ENCODE results near the gene AGA.

The AGA gene

DNA sequence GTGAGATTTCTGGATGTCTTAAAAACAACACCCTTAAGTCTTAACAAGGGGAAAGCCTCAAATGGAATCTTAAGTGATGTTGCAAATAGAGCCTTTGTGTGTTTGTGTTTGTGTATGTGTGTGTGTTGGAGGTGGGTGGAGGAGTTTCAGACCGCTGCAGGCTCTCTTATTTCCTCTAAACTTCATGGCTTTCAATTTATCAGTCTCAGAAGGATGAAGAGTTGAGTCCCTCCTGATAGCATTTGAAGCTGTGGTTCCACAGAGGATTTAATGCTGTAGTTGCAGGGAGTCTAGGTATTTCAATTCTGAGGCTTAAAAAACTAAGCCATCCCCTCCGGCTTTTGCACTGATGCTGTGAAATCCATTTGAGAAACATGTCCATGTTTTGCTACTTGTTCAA, 4.3 kb upstream of the AGA start:
- no peak for DNase-seq (ENCODE audit: low spot score)

DNA sequence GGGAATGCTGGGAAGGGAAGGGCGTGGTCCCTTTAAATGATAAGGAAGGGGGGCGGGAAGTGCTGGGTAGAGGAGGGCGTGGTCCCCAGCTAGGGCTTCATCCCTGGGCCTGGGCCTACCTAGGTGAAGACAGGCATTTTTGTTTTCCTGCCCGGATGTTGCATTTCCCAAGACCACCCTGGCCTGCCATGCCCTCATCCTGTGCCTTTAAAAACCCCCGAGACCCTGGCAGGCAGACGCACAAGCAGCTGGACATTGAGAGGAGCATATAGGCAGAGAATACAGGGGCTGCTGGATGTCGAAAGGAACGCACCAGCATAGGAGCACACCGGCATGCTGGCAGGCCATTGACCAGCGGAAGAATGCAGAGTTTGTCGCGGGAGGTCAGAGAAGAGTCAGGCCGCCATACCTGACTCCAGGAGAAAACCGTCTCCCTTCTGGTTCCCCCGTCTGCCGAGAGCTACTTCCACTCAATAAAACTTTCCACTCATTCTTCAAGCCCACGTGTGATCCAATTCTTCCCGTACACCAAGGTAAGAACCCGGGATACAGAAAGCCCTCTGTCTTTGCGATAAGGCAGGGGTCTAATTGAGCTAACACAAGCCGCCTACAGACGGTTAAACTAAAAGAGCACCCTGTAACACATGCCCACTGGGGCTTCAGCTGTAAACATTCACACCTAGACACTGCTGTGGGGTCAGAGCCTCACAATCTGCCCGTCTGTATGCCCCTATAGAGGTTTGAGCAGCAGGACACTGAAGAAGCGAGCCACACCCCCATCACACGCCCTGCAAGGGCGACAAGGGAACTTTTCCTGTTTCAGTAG, 2.9 kb upstream of the AGA start:
- no peak for DNase-seq (ENCODE audit: low spot score)

DNA sequence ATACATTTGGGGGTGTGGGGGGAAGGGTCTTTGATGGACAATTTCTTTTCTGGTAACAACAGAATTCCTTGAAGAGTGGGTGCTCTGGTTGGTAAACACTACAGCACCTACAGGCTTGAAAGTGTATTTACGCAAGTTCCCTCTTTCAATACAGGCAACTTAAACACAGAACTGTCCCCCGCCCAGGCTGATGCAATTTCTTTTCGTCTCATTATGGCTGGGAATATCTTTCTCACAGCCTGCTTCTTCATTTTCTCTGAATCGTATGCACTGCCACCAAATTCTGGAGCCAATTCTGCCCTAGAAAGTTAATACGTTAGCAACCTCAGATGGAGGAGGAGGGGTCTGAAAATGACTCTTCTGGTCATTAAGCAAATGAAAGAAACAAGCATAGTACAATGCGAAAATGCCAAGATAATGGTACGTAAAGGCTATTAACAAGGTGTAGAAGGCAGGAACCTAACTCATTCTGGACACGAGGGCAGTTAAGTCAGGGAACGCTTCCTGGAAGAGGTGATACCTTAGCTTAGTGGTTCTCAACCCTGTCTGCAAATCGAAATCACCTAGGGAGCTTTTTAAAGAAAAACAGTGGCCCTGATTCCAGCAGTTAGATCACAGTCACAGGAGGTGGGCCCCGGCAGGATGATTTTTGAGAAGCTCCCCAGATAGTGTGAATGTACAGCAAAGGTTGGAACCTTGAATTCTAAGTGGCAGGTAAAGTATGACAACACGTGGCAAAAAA, 1.0 kb downstream of the AGA start:
- DNase-seq (ENCODE audit: low spot score): peak; percentile 27

DNA sequence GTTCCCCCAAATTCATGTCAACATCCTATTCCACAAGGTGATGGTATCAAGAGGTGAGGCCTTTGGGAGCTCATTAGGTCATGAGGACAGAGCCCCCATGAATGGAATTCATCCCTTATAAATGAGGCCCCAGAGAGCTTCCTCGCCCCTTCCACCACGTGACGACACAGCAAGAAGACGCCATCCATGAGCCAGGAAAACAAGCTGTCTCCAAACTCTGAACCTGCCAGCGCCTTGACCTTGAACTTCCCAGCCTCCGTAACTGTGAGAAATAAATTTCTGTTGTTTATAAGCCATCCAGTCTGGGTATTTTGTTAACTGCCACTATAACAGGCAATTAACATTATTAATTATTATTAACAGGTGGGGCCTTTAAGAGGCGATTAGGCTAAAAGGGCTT, 5.8 kb downstream of the AGA start:
- DNase-seq (ENCODE audit: low spot score): no peak

DNA sequence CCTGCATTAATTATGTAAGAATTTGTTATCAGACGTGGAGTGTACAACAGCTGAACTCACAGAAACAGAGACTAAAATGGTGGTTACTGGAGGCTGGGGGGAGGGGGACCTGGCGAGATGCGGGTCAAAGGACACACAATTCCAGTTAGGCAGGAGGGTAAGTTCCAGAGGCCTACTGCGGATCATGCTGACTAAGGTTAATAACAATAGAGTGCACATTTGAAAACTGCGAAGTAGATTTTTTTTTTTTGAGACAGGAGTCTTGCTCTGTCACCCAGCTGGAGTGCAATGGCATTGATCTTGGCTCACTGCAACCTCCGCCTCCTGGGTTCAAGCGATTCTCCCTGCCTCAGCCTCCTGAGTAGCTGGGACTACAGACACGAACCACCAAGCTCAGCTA, 7.6 kb downstream of the AGA start:
- DNase-seq (ENCODE audit: low spot score): no peak

DNA sequence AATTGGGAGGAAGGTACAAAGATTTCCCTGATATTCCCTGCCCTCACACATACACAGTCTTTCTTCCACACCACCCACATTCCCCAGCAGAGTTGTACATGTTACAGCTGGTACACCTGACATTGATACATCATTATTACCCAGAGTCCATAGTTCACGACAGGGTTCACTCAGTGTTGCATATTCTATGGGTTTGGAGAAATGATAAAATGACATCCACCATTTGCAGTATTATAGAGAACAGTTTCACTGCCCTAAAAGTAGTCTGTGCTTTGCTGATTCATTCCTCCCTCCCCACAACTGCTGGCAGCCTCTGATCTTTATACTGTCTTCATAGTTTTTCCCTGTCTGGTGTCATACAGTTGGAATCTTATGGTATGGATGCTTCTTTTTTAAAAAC, 15.0 kb downstream of the AGA start:
- no peak for DNase-seq (ENCODE audit: low spot score)

DNA sequence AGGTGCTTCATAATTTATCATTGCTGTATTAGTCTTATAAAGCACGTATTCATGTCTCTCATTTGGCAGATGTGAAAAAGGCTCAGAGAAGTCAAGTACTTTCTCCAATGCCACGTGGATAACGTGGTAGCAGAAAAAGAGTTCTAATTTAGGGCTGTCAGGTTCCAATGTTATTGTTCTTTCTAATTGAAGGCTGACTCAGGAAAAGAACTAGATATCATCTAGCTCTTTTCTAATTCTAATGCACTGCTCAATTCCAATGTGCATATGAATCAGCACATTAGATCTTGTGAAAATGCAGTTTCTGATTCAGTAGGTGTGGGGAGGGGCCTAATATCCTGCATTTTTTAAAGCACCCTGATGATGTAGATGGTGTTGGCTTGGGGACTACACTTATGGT, 22.8 kb downstream of the AGA start:
- DNase-seq (ENCODE audit: low spot score): no peak

DNA sequence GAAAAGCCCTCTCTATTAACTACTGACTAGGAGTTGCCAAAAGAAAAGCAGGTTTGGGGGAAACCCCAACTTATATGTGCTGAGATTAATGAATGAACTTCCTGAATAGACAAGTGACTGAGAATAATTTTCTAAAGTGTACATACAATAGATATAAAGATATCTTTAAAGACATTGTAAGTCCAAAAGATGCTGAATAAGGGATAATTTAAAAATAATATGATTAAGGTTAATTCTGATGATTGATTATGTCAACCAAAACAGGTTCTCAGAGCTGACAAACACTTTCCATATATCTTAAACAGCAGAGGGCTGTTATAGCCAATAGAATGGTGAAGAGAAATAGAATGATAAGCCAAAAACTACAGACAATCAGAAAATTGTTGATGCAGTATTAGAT, 28.6 kb downstream of the AGA start:
- no peak for DNase-seq (ENCODE audit: low spot score)

DNA sequence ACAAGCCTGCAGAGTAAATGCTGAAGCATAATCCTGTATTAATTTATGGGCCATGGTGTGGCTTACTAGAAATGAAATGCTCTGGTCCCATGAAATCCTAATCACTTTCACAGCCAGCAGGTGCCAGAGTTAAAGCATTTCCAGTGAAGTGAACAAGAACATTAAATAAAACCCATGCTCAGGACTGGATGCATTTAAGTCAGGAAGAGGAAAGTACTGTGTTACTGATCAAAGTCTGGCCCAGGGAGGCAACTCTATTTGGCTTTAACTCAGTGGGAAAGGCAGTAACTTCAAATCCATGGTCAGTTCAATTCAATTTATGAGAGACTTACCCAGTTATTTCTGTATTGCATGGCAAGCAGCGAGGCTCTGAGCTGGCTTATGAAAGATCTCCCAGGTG, 29.2 kb downstream of the AGA start:
- no peak for DNase-seq (ENCODE audit: low spot score)

DNA sequence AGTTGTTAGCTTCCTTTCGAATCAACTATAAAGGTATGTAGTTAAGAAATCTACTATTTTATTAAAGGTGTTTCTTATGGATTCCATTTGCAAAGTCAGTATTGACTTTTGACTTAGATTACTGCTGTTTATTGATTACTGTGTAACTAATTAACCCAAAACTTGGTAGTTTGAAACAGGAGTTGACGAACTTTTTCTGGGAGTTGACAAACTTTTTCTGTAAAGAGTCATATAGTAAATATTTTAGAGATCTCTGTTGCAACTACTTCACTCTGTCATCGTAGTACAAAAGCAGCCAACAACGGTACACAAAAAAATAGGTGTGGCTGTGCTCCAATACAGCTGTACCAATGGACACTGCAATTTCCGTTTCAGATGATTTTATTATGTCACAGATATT, 30.2 kb downstream of the AGA start:
- no peak for DNase-seq (ENCODE audit: low spot score)

DNA sequence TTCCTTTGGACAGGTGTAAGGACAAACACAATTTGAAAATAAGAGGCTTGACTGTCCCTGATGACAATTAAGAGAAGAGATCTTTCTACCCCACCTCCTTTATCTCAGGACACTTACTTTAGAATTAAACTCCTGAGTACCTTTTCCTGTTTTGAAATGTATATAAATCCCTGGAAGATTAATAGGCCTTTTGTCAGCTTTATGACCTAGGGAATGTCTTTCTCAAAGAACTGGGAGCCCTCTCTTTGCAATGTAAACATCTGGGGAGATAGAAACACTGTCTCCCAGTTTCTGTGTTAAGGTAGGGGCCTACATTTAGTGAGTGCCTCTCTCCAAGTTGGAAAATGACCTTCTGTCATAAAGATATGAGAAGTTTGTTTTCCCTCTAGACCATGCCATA, 31.7 kb downstream of the AGA start:
- DNase-seq (ENCODE audit: low spot score): no peak

DNA sequence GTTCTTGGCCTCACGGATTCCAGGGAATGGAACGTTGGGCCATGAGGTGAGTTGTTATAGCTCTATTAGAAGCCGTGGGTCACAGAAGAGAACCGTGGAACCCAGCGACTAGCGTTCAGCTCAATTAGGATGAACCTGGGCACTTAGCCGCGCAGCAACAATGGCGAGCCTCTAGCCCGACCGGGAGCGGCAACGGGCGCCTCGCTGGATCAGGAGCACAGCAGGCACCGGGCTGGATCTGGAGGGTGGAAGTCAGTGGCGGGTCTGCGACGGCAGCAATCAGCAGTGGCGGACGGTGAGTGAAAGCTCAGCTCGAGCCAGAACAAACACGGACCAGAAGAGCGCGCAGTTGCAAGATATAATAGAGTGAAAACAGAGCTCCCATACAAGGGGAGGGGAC, 34.2 kb downstream of the AGA start:
- no peak for DNase-seq (ENCODE audit: low spot score)

DNA sequence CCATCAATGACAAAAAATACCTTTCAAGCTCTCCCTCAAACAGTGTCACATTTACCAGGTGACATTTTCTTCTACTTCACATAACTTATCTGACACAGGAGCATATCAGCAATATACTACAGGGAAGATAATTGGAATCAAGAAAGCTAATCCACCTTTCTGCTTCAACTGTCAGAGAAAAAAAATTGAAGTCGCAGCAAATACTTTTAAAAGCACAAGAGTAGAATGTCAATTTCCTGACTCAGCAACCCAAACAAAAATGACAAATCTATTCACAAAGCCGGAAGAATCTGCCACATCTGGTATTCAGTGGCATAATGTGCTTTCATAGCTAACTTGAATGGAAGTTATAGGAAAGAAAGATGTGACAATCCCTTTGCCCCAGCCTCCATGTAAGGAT, 36.7 kb downstream of the AGA start:
- no peak for DNase-seq (ENCODE audit: low spot score)

DNA sequence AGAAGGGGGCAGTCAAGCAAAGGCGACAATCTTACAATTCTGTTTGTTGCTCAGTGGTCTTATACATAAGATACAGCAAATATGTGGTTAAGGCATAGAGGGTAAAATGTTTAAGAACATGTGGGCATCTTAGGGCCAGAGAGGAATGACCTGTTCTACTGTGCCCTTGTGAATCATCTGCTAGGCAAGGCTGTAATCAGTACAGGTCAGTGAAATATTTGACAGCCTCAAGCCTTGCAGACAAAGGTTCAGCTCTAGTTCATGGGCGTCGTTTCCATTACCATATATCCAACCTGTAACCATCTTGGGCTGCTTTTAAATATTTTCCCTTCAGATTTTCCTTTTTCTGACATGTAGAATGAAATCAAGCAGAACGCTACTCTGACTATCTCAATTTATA, 37.3 kb downstream of the AGA start:
- DNase-seq (ENCODE audit: low spot score): no peak

DNA sequence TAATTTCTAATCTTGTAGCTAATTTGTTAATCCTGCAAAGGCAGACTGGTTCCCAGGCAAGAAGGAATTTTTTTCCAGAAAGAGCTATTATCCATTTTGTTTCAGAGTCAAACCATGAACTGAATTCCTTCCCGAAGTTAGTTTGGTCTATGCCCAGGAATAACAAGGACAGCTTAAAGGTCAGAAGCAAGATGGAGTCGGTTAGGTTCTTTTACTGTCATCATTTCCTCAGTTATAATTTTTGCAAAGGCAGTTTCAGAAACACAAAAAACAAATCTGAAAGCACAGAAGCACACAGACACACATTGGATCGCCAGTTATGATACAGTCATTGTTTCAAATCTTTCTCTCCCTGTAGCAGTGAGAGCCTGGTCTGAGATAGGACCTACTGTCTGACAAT, 37.9 kb downstream of the AGA start:
- DNase-seq (ENCODE audit: low spot score): no peak

DNA sequence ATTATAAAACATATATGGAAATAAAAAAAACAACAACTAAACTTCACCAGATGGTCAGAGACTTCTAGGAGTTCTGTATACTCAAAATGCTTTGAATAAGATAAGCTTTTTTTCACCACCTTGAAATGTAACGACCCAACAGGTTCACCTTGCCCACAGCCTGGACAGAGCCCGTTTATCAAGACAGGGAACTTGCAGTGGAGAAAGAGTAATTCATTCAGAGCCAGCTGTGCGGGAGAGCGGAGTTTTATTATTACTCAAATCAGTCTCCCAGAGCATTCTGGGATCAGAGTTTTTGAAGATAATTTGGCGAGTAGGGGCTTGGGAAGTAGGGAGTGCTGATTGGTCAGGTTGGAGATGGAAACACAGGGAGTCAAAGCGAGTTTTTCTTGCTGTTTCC, 38.5 kb downstream of the AGA start:
- no peak for DNase-seq (ENCODE audit: low spot score)

DNA sequence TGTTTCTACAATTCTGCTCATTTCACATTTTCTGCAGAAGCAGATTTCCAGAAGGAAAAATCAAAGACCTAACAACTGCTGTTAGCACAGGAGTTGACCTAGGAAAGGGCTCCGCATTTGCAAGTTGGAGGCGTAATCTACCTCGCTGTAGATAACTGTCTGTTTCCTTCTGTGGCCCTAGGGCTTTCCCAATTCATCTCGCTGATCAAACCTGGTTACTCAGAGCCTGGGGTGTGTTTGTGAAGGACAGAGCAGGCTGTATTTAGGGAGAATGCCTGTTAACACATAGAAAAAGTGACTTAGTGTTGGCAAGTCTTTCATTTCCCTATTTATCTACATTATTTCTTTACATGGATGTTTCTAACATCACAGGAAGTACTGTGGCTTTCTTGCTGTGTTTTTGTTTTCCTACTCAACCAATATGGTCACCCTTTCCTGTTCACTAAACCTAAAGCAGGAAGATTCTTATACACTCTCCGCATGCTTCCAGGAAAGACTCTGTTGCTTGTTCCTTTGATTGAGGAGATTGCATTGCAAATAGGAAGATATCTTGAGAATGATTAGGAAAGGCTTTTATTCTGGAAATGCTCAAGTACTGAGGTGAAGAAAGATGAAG, 40.5 kb downstream of the AGA start:
- peak; percentile 14 for DNase-seq (ENCODE audit: low spot score)

DNA sequence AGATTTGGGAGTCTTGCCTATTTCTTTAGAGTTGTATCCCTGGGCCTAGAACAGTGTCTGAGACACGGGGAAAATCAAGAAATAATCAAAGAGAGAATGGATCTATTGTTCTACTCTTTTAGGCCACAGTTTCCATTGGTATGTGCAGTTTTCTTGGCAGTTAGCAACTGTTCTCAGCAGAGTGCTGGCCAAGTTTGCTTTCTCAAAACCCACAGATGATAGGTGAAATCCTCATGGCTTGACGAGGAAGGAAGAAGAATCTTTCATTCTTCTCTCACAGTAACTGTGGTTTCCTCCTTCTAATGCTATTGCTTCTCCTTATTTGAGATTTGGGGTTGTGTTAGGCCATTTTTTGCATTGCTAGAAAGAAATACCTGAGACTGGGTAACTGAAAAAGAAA, 42.2 kb downstream of the AGA start:
- no peak for DNase-seq (ENCODE audit: low spot score)

DNA sequence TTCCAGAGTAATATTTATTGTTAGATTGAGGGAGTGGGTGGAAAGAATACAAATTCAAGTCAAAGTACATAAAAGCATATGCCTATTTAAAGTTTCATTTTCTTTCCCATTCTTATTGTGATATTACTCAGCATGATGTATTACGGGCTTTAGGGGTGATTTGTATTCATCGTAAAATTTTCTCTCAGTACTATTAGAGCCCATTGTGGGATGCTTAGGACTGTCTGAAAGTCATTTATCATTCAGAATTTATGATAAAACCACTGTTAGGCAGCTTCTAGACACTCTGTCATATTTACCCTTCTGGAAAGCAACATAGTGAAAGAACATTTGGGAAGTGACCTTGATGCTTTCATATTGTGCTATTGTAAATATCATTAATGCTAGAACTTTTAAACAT, 45.9 kb downstream of the AGA start:
- DNase-seq (ENCODE audit: low spot score): no peak

DNA sequence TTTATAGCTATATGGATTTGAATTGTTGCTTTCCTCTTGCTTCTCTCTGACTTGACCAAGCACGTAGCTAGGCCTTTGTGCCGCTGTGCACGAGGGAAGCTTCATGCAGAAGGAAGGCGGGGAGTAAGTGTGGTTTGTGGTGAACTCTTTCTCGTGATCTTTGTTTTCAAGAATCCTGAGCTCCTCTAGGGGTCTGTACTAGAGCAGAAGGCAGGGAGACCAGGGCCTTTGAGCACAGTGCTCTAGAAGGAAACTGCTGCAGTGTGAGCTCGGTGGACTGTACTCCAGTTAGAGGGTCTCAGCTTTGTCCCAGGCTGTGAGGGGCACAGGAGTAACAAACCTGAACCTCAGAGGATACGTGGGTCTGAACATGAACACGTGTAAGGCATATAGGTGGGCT, 49.0 kb downstream of the AGA start:
- peak; percentile 2 for DNase-seq (ENCODE audit: low spot score)

DNA sequence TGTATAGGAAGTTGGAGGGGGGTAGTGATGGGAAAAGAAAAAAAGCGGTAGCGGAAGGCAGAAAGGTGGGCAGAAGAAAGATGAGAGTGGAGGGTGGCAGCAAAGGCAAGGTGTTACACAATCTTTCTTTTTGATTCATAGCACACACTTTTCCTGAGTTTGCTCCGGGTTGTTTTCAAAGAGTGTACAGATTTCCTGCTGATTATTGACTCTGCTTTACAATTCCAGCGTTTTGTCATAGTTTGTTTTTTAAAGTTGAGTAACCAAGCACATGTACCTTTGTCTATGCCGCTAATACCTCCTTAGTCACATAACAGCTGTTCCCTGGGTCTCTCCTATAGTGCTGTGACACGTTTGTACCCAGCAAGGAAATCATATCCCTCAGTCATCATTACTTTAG, 50.3 kb downstream of the AGA start:
- no peak for DNase-seq (ENCODE audit: low spot score)

DNA sequence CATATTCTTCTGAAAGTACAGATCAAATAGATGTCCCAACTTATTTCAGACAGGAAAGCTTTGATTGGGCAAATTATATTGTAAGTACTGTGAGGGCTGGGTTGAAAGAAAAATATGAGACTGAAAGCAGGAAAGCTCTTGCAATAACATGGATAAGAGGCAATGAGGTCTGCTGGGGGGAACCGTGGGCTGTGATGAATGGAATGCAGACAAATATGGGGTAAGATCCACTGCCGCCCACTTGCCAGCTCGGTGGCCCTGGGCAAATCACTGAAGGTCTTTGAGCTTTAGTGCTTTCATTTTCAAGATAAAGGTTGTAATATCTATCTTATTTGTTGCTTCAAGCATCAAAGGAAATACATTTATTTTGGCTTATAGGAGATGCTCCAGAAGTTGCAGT, 51.0 kb downstream of the AGA start:
- DNase-seq (ENCODE audit: low spot score): no peak

DNA sequence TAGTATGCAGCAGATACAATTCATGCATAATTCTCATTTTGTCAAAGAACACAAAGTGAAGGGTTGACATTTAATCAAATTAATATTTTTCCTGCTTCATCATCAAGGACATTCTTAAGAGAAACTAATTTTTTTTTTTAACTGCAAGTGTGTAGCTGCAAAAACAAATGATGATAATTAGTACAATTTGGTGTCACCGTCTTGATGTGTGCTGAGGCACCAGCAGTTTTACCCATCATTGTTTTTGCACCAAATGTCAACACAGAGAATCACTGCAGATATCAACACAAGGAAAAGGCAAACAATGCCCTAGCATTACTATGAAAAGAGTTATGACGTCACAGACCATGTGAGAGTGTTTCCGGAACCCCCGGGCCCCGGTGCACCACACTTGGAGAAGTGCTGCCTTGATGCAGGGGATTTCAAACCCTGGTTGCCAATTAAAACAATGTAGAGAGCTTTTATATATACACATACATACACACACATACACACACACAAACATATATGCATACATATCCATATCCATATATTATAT, 55.9 kb downstream of the AGA start:
- no peak for DNase-seq (ENCODE audit: low spot score)

Measured in CD4-positive, alpha-beta T cell treated with Interleukin-15 for 4 hours (primary cell).